Caco-2 (cell line): ENCODE data around the gene COL13A1. TPM values are rescaled to one million over a fixed set of nuclear protein-coding genes. Genes with fewer than 3 reads are reported as not detected.

ENCODE experiments used
- BruUV-seq: library from RNA; stranded (reverse); fragments of 400-500 nt; replicated peaks from 2 replicates; lab custom pipeline; 2021; lab: Mats Ljungman, UMichigan
- CTCF ChIA-PET: fragments of 300-600 bp; sonication (Branson Sonifier 250); formaldehyde crosslinking; loops from one replicate; lab custom pipeline; 2022; ENCODE audit warnings: antibody characterized with exemption; lab: Charles Lee
- POLR2A ChIA-PET: fragments of 300-600 bp; sonication (Branson Sonifier 250); formaldehyde crosslinking; loops from one replicate; lab custom pipeline; 2022; ENCODE audit warnings: antibody characterized with exemption; lab: Charles Lee
- DNase-seq, 2 experiments: peaks; one replicate each; pipeline versions ENCODE4 v3.0.0 to v3.0.0-alpha.2; 2020 to 2022
- H3K27me3 ChIP-seq: replicated peaks from 2 replicates; pipeline ENCODE4 v1.6.0; 2011; ENCODE audit warnings: low read length; ENCODE audit not compliant: control insufficient read depth, insufficient read depth
- H3K36me3 ChIP-seq: 2 replicates; pipeline ENCODE4 v1.5.1; 2011; ENCODE audit warnings: low read length; ENCODE audit not compliant: control insufficient read depth, insufficient read depth
- H3K4me1 ChIP-seq: fragments of 250-450 bp; sonication (Bioruptor Pico); 2 replicates; pipeline ENCODE4 v1.5.1; 2020; ENCODE audit warnings: mild to moderate bottlenecking
- H3K4me3 ChIP-seq: 2 replicates; pipeline ENCODE4 v1.5.1; 2011; ENCODE audit warnings: low read depth, mild to moderate bottlenecking, control low read depth, low read length
- H3K9me3 ChIP-seq: fragments of 250-450 bp; sonication (Bioruptor Pico); 2 replicates; pipeline ENCODE4 v1.5.1; 2020; ENCODE audit warnings: mild to moderate bottlenecking, moderate library complexity
- H3K27ac Mint-ChIP-seq: one replicate; pipeline ENCODE4 v1.8.0; 2022; ENCODE audit warnings: mixed read lengths; ENCODE audit not compliant: unreplicated experiment
- H3K27me3 Mint-ChIP-seq: one replicate; pipeline ENCODE4 v1.8.0; 2022; ENCODE audit warnings: mixed read lengths; ENCODE audit not compliant: insufficient read depth, unreplicated experiment
- H3K36me3 Mint-ChIP-seq: one replicate; pipeline ENCODE4 v1.8.0; 2022; ENCODE audit warnings: mild to moderate bottlenecking, mixed read lengths; ENCODE audit not compliant: insufficient read depth, unreplicated experiment
- H3K4me1 Mint-ChIP-seq: one replicate; pipeline ENCODE4 v1.8.0; 2022; ENCODE audit warnings: low read depth, mixed read lengths; ENCODE audit not compliant: unreplicated experiment
- H3K4me3 Mint-ChIP-seq: one replicate; pipeline ENCODE4 v1.8.0; 2022; ENCODE audit warnings: mild to moderate bottlenecking, moderate library complexity, mixed read lengths; ENCODE audit not compliant: unreplicated experiment
- H3K9me3 Mint-ChIP-seq: one replicate; pipeline ENCODE4 v1.8.0; 2022; ENCODE audit warnings: mixed read lengths; ENCODE audit not compliant: unreplicated experiment
- intact Hi-C: fragments of 100-400 bp; cut with micrococcal nuclease; formaldehyde crosslinking; loops from one replicate; pipeline ENCODE4 v1.10.0; 2022; ENCODE audit not compliant: unreplicated experiment
- total RNA-seq: library from RNA; stranded (reverse); gene quantifications from 2 replicates; pipeline ENCODE4 v1.2.3, GENCODE V29; 2022
- TF ChIP-seq, protein P1 (sequence below), 2 experiments: fragments of 200-600 bp in 1 of 2; IDR thresholded peaks; 1 replicate in 1 of 2; 2 replicates in 1 of 2; pipeline versions ENCODE4 v1.5.1 to v1.8.0; 2011 to 2022; ENCODE audit warnings: antibody characterized with exemption in 1 of 2, control low read depth in 1 of 2, inconsistent platforms in 1 of 2, low read depth in 1 of 2, low read length in 1 of 2, mild to moderate bottlenecking in 1 of 2, moderate library complexity in 1 of 2; ENCODE audit not compliant: insufficient read depth in 1 of 2, severe bottlenecking in 1 of 2, unreplicated experiment in 1 of 2

COL13A1 gene
- total RNA-seq, 1 experiment from 2014 or later: not detected

DNA sequence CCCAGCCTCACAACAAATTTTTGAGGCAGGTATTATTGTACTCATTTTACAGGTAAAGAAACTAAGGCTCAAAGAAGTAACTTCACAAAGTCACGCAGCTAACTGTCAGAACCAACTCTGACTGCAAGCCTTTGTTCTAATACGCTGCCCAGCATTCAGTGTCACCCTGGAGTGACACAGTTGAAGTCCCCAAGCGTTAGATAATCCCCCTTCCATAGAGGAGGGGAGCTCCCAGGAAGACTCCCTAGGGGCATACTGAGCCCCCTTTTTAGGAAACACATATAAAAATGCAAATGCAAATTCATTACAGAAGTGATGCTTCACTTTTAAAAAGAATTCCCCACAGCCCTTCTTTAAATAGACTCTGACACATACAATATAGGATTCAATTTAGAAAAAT lies 150.0 kb downstream of the COL13A1 start:
- no peaks in the 10 kb centered on the region for H3K36me3 Mint-ChIP-seq
- no peaks in the 10 kb centered on the region for H3K9me3 Mint-ChIP-seq
- no peaks in the 10 kb centered on the region for H3K36me3 ChIP-seq
- H3K27me3 ChIP-seq: peaks cover 3% of the 10 kb centered on the region; the same call in 1 of the 2 replicates
- ChIA-PET POLR2A (no interaction called here), CTCF (interaction anchor here (1.1 kb wide), 1 partner anchor 9 kb away, joined by 3 read pairs; no protein-coding TSS in a partner anchor)
- peaks cover 42% of the 10 kb centered on the region for H3K27me3 Mint-ChIP-seq
- no TSS peak for BruUV-seq
- H3K4me1 Mint-ChIP-seq: no peaks in the 10 kb centered on the region
- no peak overlapping the region for H3K4me3 Mint-ChIP-seq
- no peak overlapping the region for H3K4me3 ChIP-seq
- no peaks in the 10 kb centered on the region for H3K9me3 ChIP-seq
- intact Hi-C loops: no loop called here
- H3K4me1 ChIP-seq: no peaks in the 10 kb centered on the region
- DNase-seq: no peak
- H3K27ac Mint-ChIP-seq: no peak overlapping the region
- TF ChIP-seq, protein P1, sequence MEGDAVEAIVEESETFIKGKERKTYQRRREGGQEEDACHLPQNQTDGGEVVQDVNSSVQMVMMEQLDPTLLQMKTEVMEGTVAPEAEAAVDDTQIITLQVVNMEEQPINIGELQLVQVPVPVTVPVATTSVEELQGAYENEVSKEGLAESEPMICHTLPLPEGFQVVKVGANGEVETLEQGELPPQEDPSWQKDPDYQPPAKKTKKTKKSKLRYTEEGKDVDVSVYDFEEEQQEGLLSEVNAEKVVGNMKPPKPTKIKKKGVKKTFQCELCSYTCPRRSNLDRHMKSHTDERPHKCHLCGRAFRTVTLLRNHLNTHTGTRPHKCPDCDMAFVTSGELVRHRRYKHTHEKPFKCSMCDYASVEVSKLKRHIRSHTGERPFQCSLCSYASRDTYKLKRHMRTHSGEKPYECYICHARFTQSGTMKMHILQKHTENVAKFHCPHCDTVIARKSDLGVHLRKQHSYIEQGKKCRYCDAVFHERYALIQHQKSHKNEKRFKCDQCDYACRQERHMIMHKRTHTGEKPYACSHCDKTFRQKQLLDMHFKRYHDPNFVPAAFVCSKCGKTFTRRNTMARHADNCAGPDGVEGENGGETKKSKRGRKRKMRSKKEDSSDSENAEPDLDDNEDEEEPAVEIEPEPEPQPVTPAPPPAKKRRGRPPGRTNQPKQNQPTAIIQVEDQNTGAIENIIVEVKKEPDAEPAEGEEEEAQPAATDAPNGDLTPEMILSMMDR (IDR thresholded peaks at IDR 0.05; ENCODE audit: insufficient read depth in 1 of 2, low read depth in 1 of 2, low read length in 1 of 2, severe bottlenecking in 1 of 2, unreplicated experiment in 1 of 2): no peak

DNA sequence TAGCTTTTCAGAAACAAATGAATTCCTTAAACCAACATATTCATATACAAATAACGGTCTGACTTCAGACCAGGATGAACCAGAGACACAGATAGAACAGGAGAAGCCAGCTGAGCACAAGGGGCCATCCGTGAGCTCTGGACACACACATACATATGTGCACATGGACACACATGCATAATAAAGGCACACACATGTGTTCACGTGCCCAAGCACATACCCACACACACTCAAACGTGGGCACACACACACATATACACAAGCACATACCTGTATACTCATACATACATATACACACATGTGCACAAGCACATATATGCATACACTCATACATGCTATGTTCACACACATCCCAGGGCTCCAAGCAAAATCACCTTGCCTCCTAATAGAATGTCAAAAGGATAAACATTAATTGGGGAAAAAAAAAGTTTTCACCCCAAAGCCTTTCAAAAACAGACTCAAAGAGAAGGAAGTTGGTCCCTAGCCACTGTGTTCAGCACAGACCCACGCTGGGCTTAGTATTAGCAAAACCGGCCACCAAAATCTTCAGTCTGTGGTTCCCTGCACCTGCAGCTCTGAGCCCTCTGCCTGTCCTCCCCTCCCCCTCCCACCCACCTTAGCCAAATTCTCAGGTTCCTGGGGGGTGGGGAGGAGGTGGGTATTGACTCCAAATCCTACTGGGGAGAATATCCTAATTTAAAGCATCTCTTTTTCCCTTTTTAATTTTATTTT lies 150.5 kb downstream of the COL13A1 start:
- H3K27ac Mint-ChIP-seq: no peak overlapping the region
- Histone ChIP-seq H3K4me1 (no peaks in the 10 kb centered on the region), H3K4me3 (no peak overlapping the region), H3K36me3 (no peaks in the 10 kb centered on the region), H3K9me3 (no peaks in the 10 kb centered on the region), H3K27me3 (peaks cover 3% of the 10 kb centered on the region; the same call in 1 of the 2 replicates)
- peak in 1 of 2 experiments; percentile 14 for DNase-seq
- H3K4me3 Mint-ChIP-seq: no peak overlapping the region
- ChIA-PET POLR2A (no interaction called here), CTCF (interaction anchor here (1.1 kb wide), 1 partner anchor 8 kb away, joined by 3 read pairs; no protein-coding TSS in a partner anchor)
- TF ChIP-seq, protein P1 (IDR thresholded peaks at IDR 0.05; ENCODE audit: insufficient read depth in 1 of 2, low read depth in 1 of 2, low read length in 1 of 2, severe bottlenecking in 1 of 2, unreplicated experiment in 1 of 2): no peak
- intact Hi-C loops: no loop called here
- peaks cover 42% of the 10 kb centered on the region for H3K27me3 Mint-ChIP-seq
- H3K4me1 Mint-ChIP-seq: no peaks in the 10 kb centered on the region
- no peaks in the 10 kb centered on the region for H3K36me3 Mint-ChIP-seq
- no peaks in the 10 kb centered on the region for H3K9me3 Mint-ChIP-seq
- no TSS peak for BruUV-seq

DNA sequence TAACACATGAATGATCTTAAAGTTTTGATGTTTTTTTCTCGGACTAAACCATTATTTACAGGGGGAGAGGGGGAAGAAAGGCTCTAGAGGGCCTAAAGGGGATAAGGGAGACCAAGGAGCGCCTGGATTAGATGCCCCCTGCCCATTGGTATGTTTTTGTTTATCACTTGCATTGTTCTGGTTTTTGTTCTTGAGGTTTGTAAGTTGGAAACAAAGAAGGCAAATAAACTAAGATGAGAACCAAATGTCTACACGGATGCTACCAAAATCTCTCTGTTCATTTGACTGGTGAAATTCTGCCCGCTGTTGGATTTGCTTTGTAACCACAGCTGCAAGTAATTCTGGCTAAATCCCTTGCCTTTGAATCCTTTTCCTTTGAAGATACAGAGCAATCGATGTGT lies 151.1 kb downstream of the COL13A1 start:
- intact Hi-C loops: no loop called here
- Histone ChIP-seq H3K4me1 (no peaks in the 10 kb centered on the region), H3K9me3 (no peaks in the 10 kb centered on the region), H3K27me3 (peaks cover 3% of the 10 kb centered on the region; the same call in 1 of the 2 replicates), H3K4me3 (no peak overlapping the region), H3K36me3 (no peaks in the 10 kb centered on the region)
- POLR2A ChIA-PET: no interaction called here
- no peak for DNase-seq
- no peaks in the 10 kb centered on the region for H3K4me1 Mint-ChIP-seq
- CTCF ChIA-PET: no interaction called here
- no peaks in the 10 kb centered on the region for H3K9me3 Mint-ChIP-seq
- H3K4me3 Mint-ChIP-seq: no peak overlapping the region
- no TSS peak for BruUV-seq
- TF ChIP-seq, protein P1 (IDR thresholded peaks at IDR 0.05; ENCODE audit: insufficient read depth in 1 of 2, low read depth in 1 of 2, low read length in 1 of 2, severe bottlenecking in 1 of 2, unreplicated experiment in 1 of 2): no peak
- H3K36me3 Mint-ChIP-seq: no peaks in the 10 kb centered on the region
- peaks cover 45% of the 10 kb centered on the region for H3K27me3 Mint-ChIP-seq
- no peak overlapping the region for H3K27ac Mint-ChIP-seq
